ENCODE results near the gene GLIS2.

The GLIS2 gene

GRCh38 chr16:4385789-4386450 lies 70.1 kb downstream of the GLIS2 start:
- Histone ChIP-seq H3K4me3 (peak overlapping the region; percentile 18; the same call in 1 of the 2 replicates), H3K9me3 (ENCODE audit: low read depth, low read length) (no peaks in the 10 kb centered on the region), H3K36me3 (ENCODE audit: insufficient read depth, low read length) (no peaks in the 10 kb centered on the region; the same call in 1 of the 2 replicates), H3K27ac (peak overlapping the region; percentile 73), H3K9ac (ENCODE audit: insufficient read length) (no peak overlapping the region)
- no peak for DNase-seq (ENCODE audit: low read depth, low spot score)
- TF ChIP-seq EZH2 (IDR thresholded peaks at IDR 0.05) (no peak), FOXP2 (optimal IDR thresholded peaks at IDR 0.05; ENCODE audit: control extremely low read depth, extremely low read length, insufficient read depth) (no peak), POLR2AphosphoS5 (IDR thresholded peaks at IDR 0.05; ENCODE audit: borderline replicate concordance, low read depth, low read length) (no peak; the same call in 1 of the 2 replicates)

GRCh38 chr16:4386451-4386805 lies 70.6 kb downstream of the GLIS2 start:
- no peak for TF ChIP-seq FOXP2 (optimal IDR thresholded peaks at IDR 0.05; ENCODE audit: control extremely low read depth, extremely low read length, insufficient read depth)
- H3K9me3 ChIP-seq (ENCODE audit: low read depth, low read length), result no peaks in the 10 kb centered on the region
- peak overlapping the region; percentile 73; the same call in 1 of the 2 replicates for H3K27ac ChIP-seq
- H3K4me3 ChIP-seq, result no peak overlapping the region
- DNase-seq (ENCODE audit: low read depth, low spot score), result no peak
- H3K36me3 ChIP-seq (ENCODE audit: insufficient read depth, low read length), result no peaks in the 10 kb centered on the region; the same call in 1 of the 2 replicates
- no peak overlapping the region for H3K9ac ChIP-seq (ENCODE audit: insufficient read length)

- Histone ChIP-seq H3K36me3 (ENCODE audit: insufficient read depth, low read length) (no peaks in the 10 kb centered on the region; the same call in 1 of the 2 replicates), H3K9me3 (ENCODE audit: low read depth, low read length) (no peaks in the 10 kb centered on the region), H3K9ac (ENCODE audit: insufficient read length) (peak overlapping the region; percentile 11), H3K4me3 (no peak overlapping the region), H3K27ac (peak overlapping the region; percentile 59; the same call in 1 of the 2 replicates)
- TF ChIP-seq POLR2AphosphoS5 (IDR thresholded peaks at IDR 0.05; ENCODE audit: borderline replicate concordance, low read depth, low read length), result no peak
- TF ChIP-seq FOXP2 (optimal IDR thresholded peaks at IDR 0.05; ENCODE audit: control extremely low read depth, extremely low read length, insufficient read depth), result no peak
- no peak for TF ChIP-seq EZH2 (IDR thresholded peaks at IDR 0.05)
- DNase-seq (ENCODE audit: low read depth, low spot score), result no peak
These were observed 71.2 kb downstream of the GLIS2 start for GRCh38 chr16:4386951-4387565.

- H3K9ac ChIP-seq (ENCODE audit: insufficient read length), result no peak overlapping the region
- H3K4me3 ChIP-seq, result no peak overlapping the region
- no peak overlapping the region for H3K27ac ChIP-seq
- no peak for DNase-seq (ENCODE audit: low read depth, low spot score)
- no peaks in the 10 kb centered on the region for H3K9me3 ChIP-seq (ENCODE audit: low read depth, low read length)
- TF ChIP-seq POLR2AphosphoS5 (IDR thresholded peaks at IDR 0.05; ENCODE audit: borderline replicate concordance, low read depth, low read length) (no peak), EZH2 (IDR thresholded peaks at IDR 0.05) (no peak), FOXP2 (optimal IDR thresholded peaks at IDR 0.05; ENCODE audit: control extremely low read depth, extremely low read length, insufficient read depth) (no peak)
- no peaks in the 10 kb centered on the region for H3K36me3 ChIP-seq (ENCODE audit: insufficient read depth, low read length)
These were observed 71.9 kb downstream of the GLIS2 start for GRCh38 chr16:4387781-4388180.

- no peak overlapping the region for H3K4me3 ChIP-seq
- H3K9ac ChIP-seq (ENCODE audit: insufficient read length), result peak overlapping the region; percentile 41
- no peaks in the 10 kb centered on the region for H3K9me3 ChIP-seq (ENCODE audit: low read depth, low read length)
- no peak for DNase-seq (ENCODE audit: low read depth, low spot score)
- H3K27ac ChIP-seq, result peak overlapping the region; percentile 59
- TF ChIP-seq FOXP2 (optimal IDR thresholded peaks at IDR 0.05; ENCODE audit: control extremely low read depth, extremely low read length, insufficient read depth) (no peak), POLR2AphosphoS5 (IDR thresholded peaks at IDR 0.05; ENCODE audit: borderline replicate concordance, low read depth, low read length) (no peak), EZH2 (IDR thresholded peaks at IDR 0.05) (no peak)
- H3K36me3 ChIP-seq (ENCODE audit: insufficient read depth, low read length), result no peaks in the 10 kb centered on the region
These were observed 72.6 kb downstream of the GLIS2 start for GRCh38 chr16:4388271-4389021.
